OCI-M1 (cell line): ENCODE measurements around the gene ARL8B.

Experiments
- DNase-seq: peaks from one replicate; lab custom pipeline; 2025; lab: John Stamatoyannopoulos, UW

ARL8B gene

DNA sequence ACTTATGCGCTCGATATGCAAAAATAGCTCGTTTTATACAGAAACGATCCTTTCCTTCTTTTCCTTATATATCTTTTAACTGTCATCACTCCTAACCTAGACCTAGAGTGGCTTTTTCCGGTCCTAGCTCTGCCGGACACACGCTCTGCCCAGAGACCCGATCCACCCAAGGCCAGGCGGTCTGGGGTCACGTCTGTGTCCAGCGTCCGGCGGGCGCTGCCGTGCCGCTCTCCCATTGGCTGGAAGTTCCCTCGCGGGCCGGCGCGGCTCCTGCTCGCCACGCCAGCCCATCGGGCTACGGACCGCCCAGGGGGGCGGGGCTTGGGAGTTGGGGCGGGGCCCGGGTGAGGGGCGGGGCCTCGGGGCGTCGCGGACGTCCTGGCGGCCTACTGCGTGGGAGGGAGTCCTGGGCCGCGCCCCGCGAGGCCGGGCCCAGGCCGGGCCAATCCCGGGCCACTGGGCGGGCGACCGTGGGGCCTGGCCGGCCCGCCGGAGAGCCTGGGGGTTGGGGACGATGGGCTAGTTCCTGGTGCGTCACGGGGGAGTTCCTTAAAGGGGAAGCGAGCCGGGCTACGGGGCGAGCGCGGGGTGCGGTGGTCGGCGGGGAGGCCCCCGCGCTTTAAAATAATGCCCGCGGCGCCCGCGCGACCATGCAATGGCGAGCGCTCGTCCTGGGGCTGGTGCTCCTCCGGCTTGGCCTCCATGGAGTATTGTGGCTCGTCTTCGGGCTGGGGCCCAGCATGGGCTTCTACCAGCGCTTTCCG lies 65.2 kb downstream of the ARL8B start, which contains the start of gene EDEM1:
Gene EDEM1 (plus strand): TSS at position 552 of the 764 bp plus-strand sequence. CDS start 99 bp downstream, at position 651.
- peak; percentile 99 for DNase-seq

DNA sequence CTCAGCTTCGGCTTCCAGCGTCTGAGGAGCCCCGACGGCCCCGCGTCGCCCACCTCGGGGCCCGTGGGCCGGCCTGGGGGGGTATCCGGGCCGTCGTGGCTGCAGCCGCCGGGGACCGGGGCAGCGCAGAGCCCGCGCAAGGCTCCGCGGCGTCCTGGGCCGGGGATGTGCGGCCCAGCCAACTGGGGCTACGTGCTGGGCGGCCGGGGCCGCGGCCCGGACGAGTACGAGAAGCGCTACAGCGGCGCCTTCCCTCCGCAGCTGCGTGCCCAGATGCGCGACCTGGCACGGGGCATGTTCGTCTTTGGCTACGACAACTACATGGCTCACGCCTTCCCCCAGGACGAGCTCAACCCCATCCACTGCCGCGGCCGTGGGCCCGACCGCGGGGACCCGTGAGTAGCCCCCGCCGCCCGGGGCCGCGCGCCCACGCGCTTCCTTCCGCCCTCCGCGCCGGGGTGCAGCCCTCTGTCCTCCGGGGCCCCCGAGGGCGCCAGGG lies 65.9 kb downstream of the ARL8B start:
- peak; percentile 77 for DNase-seq

- peak; percentile 84 for DNase-seq
Observed at GRCh38 chr3:5188419-5189221, 66.5 kb downstream of the ARL8B start.

- DNase-seq: no peak
Observed at GRCh38 chr3:5190147-5190791, 68.2 kb downstream of the ARL8B start.

- peak; percentile 19 for DNase-seq
Observed at GRCh38 chr3:5191555-5192304, 69.6 kb downstream of the ARL8B start.

- no peak for DNase-seq
Observed at GRCh38 chr3:5192571-5193365, 70.7 kb downstream of the ARL8B start.

DNA sequence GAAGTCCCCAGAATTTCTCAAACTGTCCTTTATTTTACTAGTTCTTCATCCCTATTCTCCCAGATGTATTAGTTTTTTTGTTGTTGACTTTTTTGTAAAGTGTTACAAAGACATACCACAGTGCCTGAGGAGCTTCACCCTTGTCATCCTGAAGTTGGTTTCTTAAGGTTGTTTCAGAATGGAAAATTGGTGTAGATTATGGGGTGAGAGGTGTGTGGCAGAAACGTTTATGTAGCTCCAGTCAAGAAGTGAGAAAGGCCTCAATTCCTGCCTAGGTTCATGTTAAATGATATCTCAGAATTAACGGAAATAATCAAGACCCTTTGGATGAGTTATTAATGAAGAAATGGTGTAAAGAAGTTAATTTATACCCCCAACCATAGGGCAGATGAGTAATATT lies 72.2 kb downstream of the ARL8B start:
- no peak for DNase-seq

DNA sequence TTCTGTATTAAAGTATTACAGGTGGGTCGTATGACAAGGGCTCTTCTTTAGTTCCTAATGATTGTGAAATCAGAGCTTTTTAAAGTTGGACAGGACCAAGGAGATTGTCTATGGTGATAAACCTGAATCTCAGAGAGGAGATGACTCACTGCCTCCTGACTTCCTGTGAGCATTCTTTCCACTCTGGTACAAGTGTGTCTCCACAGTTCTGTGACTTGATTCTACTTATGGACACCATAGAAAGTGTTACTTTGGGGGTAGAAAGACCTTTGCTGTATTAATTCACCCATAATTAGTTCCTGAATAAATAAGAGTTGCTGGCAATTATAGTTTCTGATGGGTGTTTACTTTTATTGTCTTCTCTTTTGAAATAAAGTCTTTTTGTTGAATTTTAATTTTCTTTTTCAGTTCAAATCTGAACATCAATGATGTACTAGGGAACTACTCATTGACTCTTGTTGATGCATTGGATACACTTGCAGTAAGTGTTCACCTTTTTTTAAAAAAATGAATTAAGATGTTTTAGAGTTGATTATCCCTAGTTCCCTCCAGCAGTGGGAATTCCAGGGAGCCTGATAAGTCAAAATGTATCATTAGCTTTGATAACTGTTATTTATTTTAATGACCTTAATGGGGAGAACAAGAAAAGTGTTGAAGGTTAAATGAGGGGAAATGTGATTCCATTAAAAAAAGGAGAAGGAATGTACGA lies 72.9 kb downstream of the ARL8B start:
- peak; percentile 93 for DNase-seq

- peak; percentile 63 for DNase-seq
Observed at GRCh38 chr3:5195605-5196004, 73.5 kb downstream of the ARL8B start.

GRCh38 chr3:5197022-5197421 lies 74.9 kb downstream of the ARL8B start:
- DNase-seq: no peak

- peak; percentile 98 for DNase-seq
Observed at GRCh38 chr3:5197470-5198312, 75.6 kb downstream of the ARL8B start.

DNA sequence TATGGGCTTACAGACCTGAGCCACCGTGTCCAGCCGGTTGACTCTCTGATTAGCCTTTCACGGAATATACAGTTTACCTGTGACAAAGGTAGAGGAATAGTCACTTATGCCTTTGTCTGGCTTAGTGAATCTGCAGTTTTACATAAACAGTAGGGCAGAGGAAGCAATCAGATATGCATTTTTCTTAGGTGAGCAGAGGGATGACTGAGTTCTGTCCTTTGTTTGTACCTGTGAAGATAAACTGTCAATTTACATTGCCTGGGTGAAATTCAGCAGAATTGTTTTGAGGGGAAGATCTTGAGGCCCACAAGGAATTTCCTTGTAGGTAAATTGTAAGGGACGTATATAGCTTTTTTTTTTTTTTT lies 76.2 kb downstream of the ARL8B start:
- peak; percentile 52 for DNase-seq

- peak; percentile 94 for DNase-seq
Observed at GRCh38 chr3:5198986-5199731, 77.1 kb downstream of the ARL8B start.

- DNase-seq: no peak
Observed at GRCh38 chr3:5201536-5201935, 79.4 kb downstream of the ARL8B start.

GRCh38 chr3:5202222-5202621 lies 80.1 kb downstream of the ARL8B start:
- DNase-seq: no peak

DNA sequence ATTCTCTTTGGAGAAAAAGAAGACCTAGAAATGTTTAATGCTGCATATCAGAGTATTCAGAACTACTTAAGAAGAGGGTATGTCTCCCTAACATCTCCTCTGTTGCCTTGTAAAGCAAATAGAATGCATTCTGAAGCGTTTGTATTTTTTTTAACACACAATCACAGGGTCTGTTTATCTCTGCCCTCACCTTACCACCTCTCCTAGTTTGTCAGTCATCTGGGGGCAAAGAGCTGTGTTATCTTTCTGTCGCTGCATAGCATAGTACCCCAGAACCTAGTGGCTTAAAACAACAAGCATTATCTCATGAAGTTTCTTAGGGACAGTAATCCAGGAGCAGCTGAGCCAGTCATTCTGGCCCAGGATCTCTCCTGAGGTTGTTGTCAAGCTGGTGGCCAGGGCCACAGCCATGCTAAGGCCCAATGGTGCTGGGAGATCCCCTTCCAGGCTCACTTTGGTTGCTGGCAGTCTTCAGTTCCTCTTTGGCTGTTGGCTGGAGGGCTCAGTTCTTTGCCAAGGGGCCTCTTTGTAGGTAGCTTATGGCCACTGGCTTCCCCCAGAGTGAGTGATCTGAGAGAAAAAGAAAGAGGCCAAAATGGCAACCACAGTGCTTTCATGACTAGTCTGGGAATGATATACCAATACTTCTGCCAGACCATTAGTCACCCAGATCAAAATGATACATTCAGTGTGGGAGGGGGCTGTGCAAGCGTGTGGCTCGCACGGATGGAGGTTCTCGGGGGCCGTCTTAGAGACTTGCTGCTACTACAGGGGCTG lies 83.3 kb downstream of the ARL8B start:
- DNase-seq: no peak

DNA sequence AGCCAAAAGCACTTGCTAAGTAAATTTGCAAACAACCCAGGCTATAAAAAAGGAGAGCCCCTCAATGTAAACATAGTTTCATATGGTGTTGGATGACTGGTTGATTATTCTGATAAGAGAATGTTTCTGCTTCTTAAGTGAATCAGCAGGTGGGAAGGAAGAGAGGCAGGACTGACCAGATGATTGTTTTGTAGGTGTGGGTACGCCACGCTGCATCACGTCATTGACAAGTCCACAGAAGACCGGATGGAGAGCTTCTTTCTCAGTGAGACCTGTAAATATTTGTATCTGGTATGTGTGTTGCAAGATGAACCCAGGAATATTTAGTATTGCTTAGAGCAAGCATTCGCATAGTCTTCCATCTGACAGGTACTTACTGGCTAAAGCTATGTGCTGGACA lies 88.8 kb downstream of the ARL8B start:
- DNase-seq: no peak
